H9 (cell line): Measurements from ENCODE around the gene TARBP2. TPM values are rescaled to one million over a fixed set of nuclear protein-coding genes. Genes with fewer than 3 reads are reported as not detected.

ENCODE experiments used
- DNase-seq: peaks from one replicate; pipeline ENCODE4 v3.0.0-alpha.2; 2017
- H2AFZ ChIP-seq: one replicate; pipeline ENCODE4 v1.6.1; 2013; ENCODE audit warnings: mild to moderate bottlenecking, low read length, control low read depth, moderate library complexity
- H2AK5ac ChIP-seq: 2 replicates; pipeline ENCODE4 v1.6.1; 2013; ENCODE audit warnings: low read length, control low read depth, mixed read lengths; ENCODE audit not compliant: insufficient read length
- H2BK120ac ChIP-seq: one replicate; pipeline ENCODE4 v1.6.1; 2013; ENCODE audit warnings: low read depth, mild to moderate bottlenecking, low read length, control low read depth, inconsistent platforms; ENCODE audit not compliant: poor library complexity, severe bottlenecking
- H2BK12ac ChIP-seq: 2 replicates; pipeline ENCODE4 v1.6.1; 2013; ENCODE audit warnings: low read length, control low read depth, mixed read lengths, low read depth; ENCODE audit not compliant: insufficient read length
- H2BK15ac ChIP-seq: 2 replicates; pipeline ENCODE4 v1.6.1; 2013; ENCODE audit warnings: low read depth, low read length, control low read depth
- H2BK20ac ChIP-seq: one replicate; pipeline ENCODE4 v1.6.1; 2013; ENCODE audit warnings: low read depth, mild to moderate bottlenecking, low read length, control low read depth, inconsistent platforms; ENCODE audit not compliant: poor library complexity, severe bottlenecking
- H2BK5ac ChIP-seq: 2 replicates; pipeline ENCODE4 v1.6.1; 2013; ENCODE audit warnings: low read length, control low read depth, mixed read lengths; ENCODE audit not compliant: insufficient read length
- H3K14ac ChIP-seq: 2 replicates; pipeline ENCODE4 v1.6.1; 2013; ENCODE audit warnings: low read length, control low read depth; ENCODE audit not compliant: insufficient read depth
- H3K18ac ChIP-seq: 2 replicates; pipeline ENCODE4 v1.6.1; 2013; ENCODE audit warnings: low read depth, mild to moderate bottlenecking, mixed read lengths, low read length, control low read depth; ENCODE audit not compliant: insufficient read length
- H3K23ac ChIP-seq: 2 replicates; pipeline ENCODE4 v1.6.1; 2013; ENCODE audit warnings: low read length, control low read depth, mixed read lengths, low read depth; ENCODE audit not compliant: insufficient read length
- H3K23me2 ChIP-seq: 2 replicates; pipeline ENCODE4 v1.6.1; 2013; ENCODE audit warnings: low read depth, mild to moderate bottlenecking, mixed read lengths, low read length, control low read depth; ENCODE audit not compliant: insufficient read length, poor library complexity, severe bottlenecking
- H3K27ac ChIP-seq: 2 replicates; pipeline ENCODE4 v1.5.1; 2013; ENCODE audit warnings: low read length, control low read depth, mixed read lengths, low read depth; ENCODE audit not compliant: insufficient read length
- H3K27me3 ChIP-seq: 2 replicates; pipeline ENCODE4 v1.6.1; 2013; ENCODE audit warnings: low read length, control low read depth, inconsistent platforms; ENCODE audit not compliant: insufficient read depth
- H3K4ac ChIP-seq: 2 replicates; pipeline ENCODE4 v1.6.1; 2013; ENCODE audit warnings: low read depth, mild to moderate bottlenecking, control low read depth, inconsistent platforms, low read length, moderate library complexity
- H3K4me1 ChIP-seq: 2 replicates; pipeline ENCODE4 v1.6.1; 2013; ENCODE audit warnings: low read length, control low read depth, inconsistent platforms; ENCODE audit not compliant: insufficient read depth
- H3K4me2 ChIP-seq: 2 replicates; pipeline ENCODE4 v1.6.1; 2013; ENCODE audit warnings: low read length, control low read depth, mixed read lengths; ENCODE audit not compliant: insufficient read length, insufficient read depth
- H3K56ac ChIP-seq: 2 replicates; pipeline ENCODE4 v1.6.1; 2013; ENCODE audit warnings: low read depth, mild to moderate bottlenecking, mixed read lengths, low read length, control low read depth; ENCODE audit not compliant: insufficient read length
- H3K79me1 ChIP-seq: 2 replicates; pipeline ENCODE4 v1.6.1; 2013; ENCODE audit warnings: low read depth, mild to moderate bottlenecking, moderate library complexity, low read length, control low read depth, inconsistent platforms; ENCODE audit not compliant: insufficient read depth, poor library complexity, severe bottlenecking
- H3K79me2 ChIP-seq: 2 replicates; pipeline ENCODE4 v1.6.1; 2013; ENCODE audit warnings: low read length, control low read depth, inconsistent platforms; ENCODE audit not compliant: insufficient read depth
- H3K9ac ChIP-seq: 2 replicates; pipeline ENCODE4 v1.6.1; 2013; ENCODE audit warnings: low read length, control low read depth, mixed read lengths; ENCODE audit not compliant: insufficient read length; ENCODE audit errors: extremely low read depth
- H3K9me3 ChIP-seq: one replicate; pipeline ENCODE4 v1.6.1; 2013; ENCODE audit warnings: low read depth, low read length, inconsistent platforms; ENCODE audit not compliant: control insufficient read depth
- H3T11ph ChIP-seq: one replicate; pipeline ENCODE4 v1.6.1; 2013; ENCODE audit warnings: mild to moderate bottlenecking, low read length, control low read depth, inconsistent platforms
- H4K20me1 ChIP-seq: one replicate; pipeline ENCODE4 v1.6.1; 2013; ENCODE audit not compliant: control insufficient read depth, insufficient read length, insufficient read depth
- H4K5ac ChIP-seq: 2 replicates; pipeline ENCODE4 v1.6.1; 2013; ENCODE audit warnings: low read depth, mild to moderate bottlenecking, mixed read lengths, low read length, control low read depth; ENCODE audit not compliant: insufficient read length
- H4K8ac ChIP-seq: replicated peaks from 2 replicates; pipeline ENCODE4 v1.6.1; 2013; ENCODE audit warnings: low read length, control low read depth, mixed read lengths, low read depth; ENCODE audit not compliant: insufficient read length
- H4K91ac ChIP-seq: 2 replicates; pipeline ENCODE4 v1.6.1; 2013; ENCODE audit warnings: low read depth, mild to moderate bottlenecking, moderate library complexity, mixed read lengths, low read length, control low read depth; ENCODE audit not compliant: insufficient read length
- H3K27ac Mint-ChIP-seq, 3 experiments: 2 replicates in 2 of 3; 3 replicates in 1 of 3; pipeline ENCODE4 v1.8.0; 2020 to 2021; ENCODE audit warnings: mixed read lengths in 3 of 3, mild to moderate bottlenecking in 1 of 3, moderate library complexity in 1 of 3
- H3K27me3 Mint-ChIP-seq: 2 replicates; pipeline ENCODE4 v1.8.0; 2021; ENCODE audit warnings: low read depth, mild to moderate bottlenecking, moderate library complexity, mixed read lengths
- H3K36me3 Mint-ChIP-seq, 3 experiments: 2 replicates in 2 of 3; 3 replicates in 1 of 3; pipeline ENCODE4 v1.8.0; 2020 to 2021; ENCODE audit warnings: low read depth in 3 of 3, mixed read lengths in 3 of 3; ENCODE audit not compliant: insufficient read depth in 1 of 3
- H3K4me1 Mint-ChIP-seq, 2 experiments: 2 replicates each; pipeline ENCODE4 v1.8.0; 2020; ENCODE audit warnings: mixed read lengths in 2 of 2
- H3K4me3 Mint-ChIP-seq, 2 experiments: 2 replicates in 1 of 2; 3 replicates in 1 of 2; pipeline ENCODE4 v1.8.0; 2020 to 2021; ENCODE audit warnings: mild to moderate bottlenecking in 2 of 2, mixed read lengths in 2 of 2, moderate library complexity in 1 of 2
- H3K9me3 Mint-ChIP-seq, 2 experiments: 2 replicates in 1 of 2; 3 replicates in 1 of 2; pipeline ENCODE4 v1.8.0; 2020; ENCODE audit warnings: mild to moderate bottlenecking in 2 of 2, mixed read lengths in 2 of 2, moderate library complexity in 1 of 2
- WGBS: extraction: QIAGEN DNeasy Blood & Tissue Kit; methylation state at CpG from one replicate; pipeline ENCODE4 v1.1.7; 2013; ENCODE audit warnings: missing lambda C conversion rate, low lambda C conversion rate, mixed read lengths; ENCODE audit not compliant: insufficient read length; ENCODE audit errors: extremely low coverage; 5-methylcytosine and 5-hydroxymethylcytosine counted together
- total RNA-seq: library from RNA; stranded (reverse); gene quantifications from 2 replicates; pipeline ENCODE4 v1.2.1, GENCODE V29; 2021
- TF ChIP-seq, protein P1 (sequence below): fragments of 200-600 bp; sonication (generic); conservative IDR thresholded peaks from 3 replicates; pipeline ENCODE4 v1.8.0; 2021; ENCODE audit warnings: antibody characterized with exemption, mild to moderate bottlenecking

TARBP2 gene
- total RNA-seq, 1 experiment from 2014 or later, result 79.2 TPM

DNA sequence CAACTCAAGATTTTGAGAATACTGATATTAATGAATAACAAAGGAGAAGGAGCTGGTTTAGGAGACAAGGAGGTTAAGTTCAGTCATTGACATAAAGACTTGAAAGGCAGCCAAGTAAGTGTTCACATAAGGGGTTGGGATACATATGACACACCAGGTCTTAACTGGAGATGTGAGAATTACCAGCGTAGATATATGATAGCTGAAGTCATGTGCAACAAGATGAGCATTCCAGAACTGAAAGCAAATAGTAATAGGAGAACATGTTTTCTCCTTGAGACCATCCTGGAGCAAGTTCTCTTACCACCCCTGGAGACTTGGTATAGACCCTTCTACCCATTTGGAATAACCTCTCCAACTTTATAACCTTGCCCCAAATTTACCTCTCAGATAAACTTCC lies 49.5 kb downstream of the TARBP2 start:
- H4K20me1 ChIP-seq, result no peaks in the 10 kb centered on the region
- no peak overlapping the region for H2AK5ac ChIP-seq
- H3K14ac ChIP-seq, result no peak overlapping the region
- no peak overlapping the region for H3K9ac ChIP-seq
- H3K56ac ChIP-seq, result no peak overlapping the region
- H3K4ac ChIP-seq, result no peak overlapping the region
- no peak overlapping the region for H2BK12ac ChIP-seq
- Mint-ChIP-seq H3K36me3 (no peaks in the 10 kb centered on the region; a peak in 4 of 7 replicates), H3K4me1 (peaks cover 0 to 9% of the 10 kb centered on the region in 2 experiments; a peak in 1 of 4 replicates), H3K27ac (no peak overlapping the region), H3K9me3 (no peaks in the 10 kb centered on the region; a peak in 1 of 5 replicates), H3K4me3 (no peak overlapping the region), H3K27me3 (no peaks in the 10 kb centered on the region; the same call in 1 of the 2 replicates)
- H3K23ac ChIP-seq, result no peak overlapping the region
- H3T11ph ChIP-seq, result no peak overlapping the region
- no CpG with 5 or more reads among the region's 1 CpG for WGBS
- H4K8ac ChIP-seq, result no peak overlapping the region
- H3K23me2 ChIP-seq, result no peaks in the 10 kb centered on the region
- H3K79me2 ChIP-seq, result no peaks in the 10 kb centered on the region
- no peaks in the 10 kb centered on the region for H3K27me3 ChIP-seq
- TF ChIP-seq, protein P1, sequence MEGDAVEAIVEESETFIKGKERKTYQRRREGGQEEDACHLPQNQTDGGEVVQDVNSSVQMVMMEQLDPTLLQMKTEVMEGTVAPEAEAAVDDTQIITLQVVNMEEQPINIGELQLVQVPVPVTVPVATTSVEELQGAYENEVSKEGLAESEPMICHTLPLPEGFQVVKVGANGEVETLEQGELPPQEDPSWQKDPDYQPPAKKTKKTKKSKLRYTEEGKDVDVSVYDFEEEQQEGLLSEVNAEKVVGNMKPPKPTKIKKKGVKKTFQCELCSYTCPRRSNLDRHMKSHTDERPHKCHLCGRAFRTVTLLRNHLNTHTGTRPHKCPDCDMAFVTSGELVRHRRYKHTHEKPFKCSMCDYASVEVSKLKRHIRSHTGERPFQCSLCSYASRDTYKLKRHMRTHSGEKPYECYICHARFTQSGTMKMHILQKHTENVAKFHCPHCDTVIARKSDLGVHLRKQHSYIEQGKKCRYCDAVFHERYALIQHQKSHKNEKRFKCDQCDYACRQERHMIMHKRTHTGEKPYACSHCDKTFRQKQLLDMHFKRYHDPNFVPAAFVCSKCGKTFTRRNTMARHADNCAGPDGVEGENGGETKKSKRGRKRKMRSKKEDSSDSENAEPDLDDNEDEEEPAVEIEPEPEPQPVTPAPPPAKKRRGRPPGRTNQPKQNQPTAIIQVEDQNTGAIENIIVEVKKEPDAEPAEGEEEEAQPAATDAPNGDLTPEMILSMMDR, result no peak
- H3K4me1 ChIP-seq, result no peaks in the 10 kb centered on the region
- H4K5ac ChIP-seq, result no peak overlapping the region
- no peak overlapping the region for H2AFZ ChIP-seq
- H3K4me2 ChIP-seq, result no peak overlapping the region
- H2BK15ac ChIP-seq, result no peak overlapping the region
- no peaks in the 10 kb centered on the region for H3K79me1 ChIP-seq
- H3K27ac ChIP-seq, result no peak overlapping the region
- DNase-seq, result no peak
- no peak overlapping the region for H2BK5ac ChIP-seq
- H3K18ac ChIP-seq, result no peak overlapping the region
- no peak overlapping the region for H2BK120ac ChIP-seq
- H3K9me3 ChIP-seq, result no peaks in the 10 kb centered on the region
- H2BK20ac ChIP-seq, result no peak overlapping the region
- H4K91ac ChIP-seq, result no peak overlapping the region
